ENCODE measurements around the gene MYO9B.

DNA sequence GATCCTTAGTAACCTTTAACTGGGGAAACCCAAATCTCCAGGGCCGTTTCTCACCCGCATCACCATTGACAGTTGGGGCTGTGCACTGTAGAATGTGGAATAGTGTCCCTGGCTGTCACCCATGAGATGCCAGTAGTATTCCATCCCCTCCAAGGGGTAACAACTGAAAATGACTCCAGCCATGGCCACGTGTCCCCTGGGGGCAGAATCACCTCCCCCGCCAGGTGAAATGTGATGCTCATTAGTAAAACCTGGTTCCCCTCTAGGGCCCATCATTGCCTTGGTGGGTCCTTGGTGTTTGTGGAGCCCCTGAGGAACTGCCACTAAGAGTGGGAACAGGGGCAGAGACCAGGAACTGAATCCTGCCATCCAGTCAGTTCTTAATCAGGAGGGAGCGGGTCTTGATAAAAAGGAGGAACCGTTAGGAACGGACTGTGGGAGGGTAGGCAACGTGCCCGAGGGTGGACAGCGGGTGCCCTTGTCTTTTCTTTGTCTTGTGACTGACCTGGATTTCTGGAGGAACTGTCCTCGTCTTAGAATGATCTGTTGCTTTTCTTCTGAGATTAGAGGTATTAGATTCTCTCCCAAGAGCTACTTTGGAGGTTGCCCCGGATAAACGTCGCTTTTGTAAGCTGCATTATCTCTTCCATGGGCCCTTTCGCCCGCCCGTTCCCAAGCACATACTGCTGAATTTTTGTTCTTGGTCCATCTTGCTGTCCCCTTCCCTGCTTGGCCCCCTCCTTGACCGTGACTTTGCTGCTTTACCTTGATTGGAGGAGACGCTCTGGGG, 3.5 kb downstream of the MYO9B start:
- TF ChIP-seq, protein P1, sequence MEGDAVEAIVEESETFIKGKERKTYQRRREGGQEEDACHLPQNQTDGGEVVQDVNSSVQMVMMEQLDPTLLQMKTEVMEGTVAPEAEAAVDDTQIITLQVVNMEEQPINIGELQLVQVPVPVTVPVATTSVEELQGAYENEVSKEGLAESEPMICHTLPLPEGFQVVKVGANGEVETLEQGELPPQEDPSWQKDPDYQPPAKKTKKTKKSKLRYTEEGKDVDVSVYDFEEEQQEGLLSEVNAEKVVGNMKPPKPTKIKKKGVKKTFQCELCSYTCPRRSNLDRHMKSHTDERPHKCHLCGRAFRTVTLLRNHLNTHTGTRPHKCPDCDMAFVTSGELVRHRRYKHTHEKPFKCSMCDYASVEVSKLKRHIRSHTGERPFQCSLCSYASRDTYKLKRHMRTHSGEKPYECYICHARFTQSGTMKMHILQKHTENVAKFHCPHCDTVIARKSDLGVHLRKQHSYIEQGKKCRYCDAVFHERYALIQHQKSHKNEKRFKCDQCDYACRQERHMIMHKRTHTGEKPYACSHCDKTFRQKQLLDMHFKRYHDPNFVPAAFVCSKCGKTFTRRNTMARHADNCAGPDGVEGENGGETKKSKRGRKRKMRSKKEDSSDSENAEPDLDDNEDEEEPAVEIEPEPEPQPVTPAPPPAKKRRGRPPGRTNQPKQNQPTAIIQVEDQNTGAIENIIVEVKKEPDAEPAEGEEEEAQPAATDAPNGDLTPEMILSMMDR (IDR thresholded peaks at IDR 0.05): no peak
- TF ChIP-seq POLR2A (IDR thresholded peaks at IDR 0.05) (no peak), POLR2AphosphoS5 (IDR thresholded peaks at IDR 0.05; ENCODE audit: insufficient read depth in 1 of 2, low read depth in 1 of 2) (no peak)

All from vagina (tissue), 2 donors.